ENCODE results near the gene IMP4. TPM values are rescaled to one million over a fixed set of nuclear protein-coding genes. Genes with fewer than 3 reads are reported as not detected.

IMP4 gene
- total and polyA plus RNA-seq, 2 of the 8 experiments (the other 6 are each of a cell fraction or from before 2014, with no cell fraction given), result 96.8 to 194 TPM

GRCh38 chr2:130378206-130378897, 35.7 kb downstream of the IMP4 start:
- H4K20me1 ChIP-seq (replicated peaks in 1 of 2; ENCODE audit: control insufficient read depth in 1 of 2, insufficient read depth in 2 of 2, low read length in 2 of 2), result peaks cover 0 to 3% of the 10 kb centered on the region in 2 experiments
- no peak overlapping the region for H4K91ac ChIP-seq (replicated peaks; ENCODE audit: insufficient read length, low read length)
- H2BK15ac ChIP-seq (ENCODE audit: low read length), result no peak overlapping the region
- no peaks in the 10 kb centered on the region for H3K27me3 ChIP-seq (replicated peaks in 1 of 4; ENCODE audit: control insufficient read depth in 3 of 4, extremely low read depth in 1 of 4, insufficient read depth in 3 of 4, low read length in 3 of 4)
- H3K36me3 ChIP-seq (ENCODE audit: control insufficient read depth in 2 of 4, insufficient read depth in 4 of 4, low read length in 3 of 4), result no peaks in the 10 kb centered on the region
- ChIA-PET CTCF (ENCODE audit: partially characterized antibody) (interaction anchor here (0.5 to 3.6 kb wide), 5 partner anchors 8 to 1503 kb away, joined by 3 to 34 read pairs (median 3); no protein-coding TSS in a partner anchor), POLR2A (ENCODE audit: partially characterized antibody) (interaction anchor here (0.6 to 0.7 kb wide), 2 partner anchors 19 to 34 kb away, joined by 3 read pairs; no protein-coding TSS in a partner anchor)
- DNase-seq (ENCODE audit: low read depth in 1 of 2, low spot score in 2 of 2) (no peak), FAIRE-seq (no peak)
- no peak overlapping the region for H3K4ac ChIP-seq (replicated peaks; ENCODE audit: insufficient read length, low read depth, low read length)
- no peak overlapping the region for H3K18ac ChIP-seq (ENCODE audit: extremely low read depth, low read length)
- no peaks in the 10 kb centered on the region for H3K23me2 ChIP-seq (ENCODE audit: low read depth, low read length)
- H2BK20ac ChIP-seq (ENCODE audit: low read length), result no peak overlapping the region
- peaks cover 1% of the 10 kb centered on the region; the same call in 1 of the 2 replicates for H3K79me1 ChIP-seq (ENCODE audit: low read depth, low read length)
- H2BK12ac ChIP-seq (ENCODE audit: low read depth, low read length), result no peak overlapping the region
- no peak overlapping the region for H3K27ac ChIP-seq (ENCODE audit: low read depth, low read length)
- H4K5ac ChIP-seq (ENCODE audit: insufficient read length, low read depth, low read length), result no peak overlapping the region
- H3K4me2 ChIP-seq (ENCODE audit: insufficient read depth in 1 of 2, low read depth in 2 of 2, low read length in 2 of 2), result no peak overlapping the region
- no peak overlapping the region for H4K8ac ChIP-seq (ENCODE audit: extremely low read depth, insufficient read depth, low read length)
- H2BK5ac ChIP-seq (ENCODE audit: low read depth, low read length), result no peak overlapping the region
- H3K4me3 ChIP-seq (ENCODE audit: extremely low read depth in 1 of 4, insufficient read depth in 2 of 4, low read depth in 3 of 4, low read length in 4 of 4), result no peak overlapping the region
- peaks cover 0 to 2% (median under 1%) of the 10 kb centered on the region in 4 experiments; a peak in 3 of 7 replicates for H3K4me1 ChIP-seq (replicated peaks in 1 of 4; ENCODE audit: control insufficient read depth in 3 of 4, insufficient read depth in 4 of 4, low read length in 3 of 4)
- no peak overlapping the region for H3K56ac ChIP-seq (replicated peaks; ENCODE audit: insufficient read length, low read depth, low read length)
- H3K9ac ChIP-seq (replicated peaks in 1 of 4; ENCODE audit: extremely low read depth in 1 of 4, low read depth in 3 of 4, low read length in 3 of 4), result no peak overlapping the region
- no peak for TF ChIP-seq ZNF274 (IDR thresholded peaks at IDR 0.05; ENCODE audit: borderline replicate concordance, extremely low read depth, low read length)
- no peak for TF ChIP-seq GTF2F1 (IDR thresholded peaks at IDR 0.05; ENCODE audit: borderline replicate concordance, low read depth, low read length)
- no peak for TF ChIP-seq CHD2 (IDR thresholded peaks at IDR 0.05; ENCODE audit: low read length)
- TF ChIP-seq RFX5 (IDR thresholded peaks at IDR 0.05; ENCODE audit: borderline replicate concordance, low read depth, low read length), result no peak
- TF ChIP-seq EGR1 (IDR thresholded peaks at IDR 0.05; ENCODE audit: borderline replicate concordance, low read depth, low read length), result no peak
- no peak for TF ChIP-seq SP1 (IDR thresholded peaks at IDR 0.05; ENCODE audit: low read depth, low read length)
- TF ChIP-seq SIN3A (conservative IDR thresholded peaks at IDR 0.05 in 1 of 2, IDR thresholded peaks at IDR 0.05 in 1 of 2; ENCODE audit: low read depth in 1 of 2, low read length in 2 of 2), result no peak
- no peak for TF ChIP-seq NANOG (IDR thresholded peaks at IDR 0.05; ENCODE audit: insufficient read depth, low read depth, low read length, poor library complexity, severe bottlenecking)
- TF ChIP-seq CBX8 (IDR thresholded peaks at IDR 0.05; ENCODE audit: borderline replicate concordance, low read depth, low read length), result no peak
- no peak for TF ChIP-seq BACH1 (IDR thresholded peaks at IDR 0.05; ENCODE audit: low read length)
- TF ChIP-seq, protein P1, sequence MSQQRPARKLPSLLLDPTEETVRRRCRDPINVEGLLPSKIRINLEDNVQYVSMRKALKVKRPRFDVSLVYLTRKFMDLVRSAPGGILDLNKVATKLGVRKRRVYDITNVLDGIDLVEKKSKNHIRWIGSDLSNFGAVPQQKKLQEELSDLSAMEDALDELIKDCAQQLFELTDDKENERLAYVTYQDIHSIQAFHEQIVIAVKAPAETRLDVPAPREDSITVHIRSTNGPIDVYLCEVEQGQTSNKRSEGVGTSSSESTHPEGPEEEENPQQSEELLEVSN (IDR thresholded peaks at IDR 0.05), result no peak
- WGBS, 2 experiments (ENCODE audit: extremely low coverage in 1 of 2, insufficient coverage in 1 of 2, insufficient read length in 1 of 2, insufficient replicate concordance in 2 of 2, low coverage in 1 of 2, low lambda C conversion rate in 2 of 2, missing lambda C conversion rate in 1 of 2), result 80% methylated on average over 3 of the region's 3 CpGs; no CpG with 5 or more reads in 1 of the 2 experiments
- H2AFZ ChIP-seq (ENCODE audit: low read length), result no peak overlapping the region
- H2AK5ac ChIP-seq (ENCODE audit: low read depth, low read length), result no peak overlapping the region
- no peak overlapping the region for H3K23ac ChIP-seq (ENCODE audit: insufficient read length)
- H3K79me2 ChIP-seq (ENCODE audit: control insufficient read depth in 1 of 2, insufficient read depth in 2 of 2, low read length in 2 of 2), result no peaks in the 10 kb centered on the region
- no peak overlapping the region for H2BK120ac ChIP-seq (replicated peaks; ENCODE audit: low read depth, low read length)
- no peak overlapping the region for H3K14ac ChIP-seq (ENCODE audit: insufficient read length)
- H3K9me3 ChIP-seq (ENCODE audit: insufficient read depth in 2 of 2, low read depth in 1 of 2, low read length in 1 of 2), result no peaks in the 10 kb centered on the region

All from H1 (cell line).